IMR-90 (cell line): Measurements from ENCODE around the gene NUTM1. TPM values are rescaled to one million over a fixed set of nuclear protein-coding genes. Genes with fewer than 3 reads are reported as not detected.
A peak's percentile ranks its signal among the peaks of the same experiment; 100 is the strongest.

Experiments used
- ATAC-seq: fragments of 200-7000 bp; cut with Tn5 transposase; 2 replicates; pipeline ENCODE4 v1.9.1; 2020; ENCODE audit warnings: low read depth, mild to moderate bottlenecking, moderate library complexity
- Bru-seq: library from RNA; stranded (reverse); fragments of 400-500 nt; gene quantifications from one replicate; lab custom pipeline; 2021; lab: Mats Ljungman, UMichigan
- BruChase-seq, 2 experiments: library from RNA; stranded (reverse); fragments of 400-500 nt; gene quantifications; one replicate each; lab custom pipeline; 2021; lab: Mats Ljungman, UMichigan
- BruUV-seq: library from RNA; stranded (reverse); fragments of 400-500 nt; replicated peaks from 2 replicates; lab custom pipeline; 2021; lab: Mats Ljungman, UMichigan
- CTCF ChIA-PET: fragments of 300-600 bp; formaldehyde crosslinking; extraction: SDS; loops from one replicate; lab custom pipeline; 2021; ENCODE audit warnings: antibody characterized with exemption; lab: Yijun Ruan, JAX
- POLR2A ChIA-PET: fragments of 300-600 bp; sonication (Branson Sonifier 250); formaldehyde crosslinking; loops from one replicate; lab custom pipeline; 2022; ENCODE audit warnings: antibody characterized with exemption; ENCODE audit not compliant: unreplicated experiment; lab: Charles Lee
- DNase-seq: peaks from one replicate; pipeline ENCODE4 v3.0.0; 2013
- H2AFZ ChIP-seq: replicated peaks from 2 replicates; pipeline ENCODE3; 2013; ENCODE audit warnings: low read length, mild to moderate bottlenecking; ENCODE audit not compliant: poor library complexity
- H2AK5ac ChIP-seq: 2 replicates; pipeline ENCODE4 v1.6.1; 2013; ENCODE audit warnings: low read depth, low read length, inconsistent platforms
- H2AK9ac ChIP-seq: replicated peaks from 2 replicates; pipeline ENCODE3; 2013; ENCODE audit warnings: mild to moderate bottlenecking, low read depth, low read length, moderate library complexity; ENCODE audit not compliant: poor library complexity
- H2BK120ac ChIP-seq: 2 replicates; pipeline ENCODE4 v1.6.1; 2013; ENCODE audit warnings: low read depth, low read length, inconsistent platforms
- H2BK15ac ChIP-seq: 3 replicates; pipeline ENCODE4 v1.6.1; 2013; ENCODE audit warnings: low read depth, low read length, inconsistent platforms
- H2BK20ac ChIP-seq: 2 replicates; pipeline ENCODE4 v1.6.1; 2013; ENCODE audit warnings: low read depth, mild to moderate bottlenecking, inconsistent platforms, low read length, moderate library complexity
- H2BK5ac ChIP-seq: 2 replicates; pipeline ENCODE4 v1.6.1; 2013; ENCODE audit warnings: mild to moderate bottlenecking, low read depth, low read length, inconsistent platforms; ENCODE audit not compliant: poor library complexity, severe bottlenecking
- H3K14ac ChIP-seq: replicated peaks from 2 replicates; pipeline ENCODE4 v1.6.1; 2013; ENCODE audit warnings: low read depth, low read length, inconsistent platforms
- H3K18ac ChIP-seq: 2 replicates; pipeline ENCODE4 v1.6.1; 2013; ENCODE audit warnings: low read depth, low read length, control low read depth
- H3K23ac ChIP-seq: 2 replicates; pipeline ENCODE4 v1.6.1; 2013; ENCODE audit warnings: low read depth, low read length, inconsistent platforms
- H3K27ac ChIP-seq: 2 replicates; pipeline ENCODE4 v1.5.1; 2013; ENCODE audit warnings: mild to moderate bottlenecking, control low read depth, low read length; ENCODE audit not compliant: insufficient read depth
- H3K27me3 ChIP-seq: 2 replicates; pipeline ENCODE4 v1.6.1; 2013; ENCODE audit warnings: low read length; ENCODE audit not compliant: control insufficient read depth, insufficient read depth
- H3K36me3 ChIP-seq: 2 replicates; pipeline ENCODE4 v1.6.1; 2013; ENCODE audit warnings: low read length, mixed read lengths; ENCODE audit not compliant: control insufficient read depth, insufficient read depth
- H3K4ac ChIP-seq: 2 replicates; pipeline ENCODE4 v1.6.1; 2013; ENCODE audit warnings: low read depth, low read length, inconsistent platforms
- H3K4me1 ChIP-seq: 2 replicates; pipeline ENCODE4 v1.6.1; 2013; ENCODE audit warnings: low read length, mixed read lengths; ENCODE audit not compliant: control insufficient read depth, insufficient read depth
- H3K4me2 ChIP-seq: 2 replicates; pipeline ENCODE4 v1.6.1; 2013; ENCODE audit warnings: low read depth, mild to moderate bottlenecking, control low read depth, low read length, moderate library complexity
- H3K4me3 ChIP-seq: 2 replicates; pipeline ENCODE4 v1.5.1; 2013; ENCODE audit warnings: low read depth, mild to moderate bottlenecking, control low read depth, low read length, moderate library complexity; ENCODE audit not compliant: insufficient read depth
- H3K56ac ChIP-seq: 2 replicates; pipeline ENCODE4 v1.6.1; 2013; ENCODE audit warnings: low read length, inconsistent platforms; ENCODE audit not compliant: insufficient read depth; ENCODE audit errors: extremely low read depth
- H3K79me1 ChIP-seq, 2 experiments: 2 replicates each; pipeline ENCODE4 v1.6.1; 2013; ENCODE audit warnings: low read length in 2 of 2, inconsistent platforms in 1 of 2, low read depth in 1 of 2
- H3K9ac ChIP-seq: 2 replicates; pipeline ENCODE4 v1.6.1; 2013; ENCODE audit warnings: low read depth, low read length, control low read depth
- H3K9me1 ChIP-seq: 2 replicates; pipeline ENCODE4 v1.6.1; 2013; ENCODE audit warnings: low read length, inconsistent platforms; ENCODE audit not compliant: insufficient read depth
- H3K9me3 ChIP-seq: 2 replicates; pipeline ENCODE4 v1.6.1; 2013; ENCODE audit warnings: low read length; ENCODE audit not compliant: control insufficient read depth, insufficient read depth
- H4K20me1 ChIP-seq: 2 replicates; pipeline ENCODE4 v1.6.1; 2013; ENCODE audit warnings: low read length, inconsistent platforms; ENCODE audit not compliant: insufficient read depth
- H4K5ac ChIP-seq: 2 replicates; pipeline ENCODE4 v1.6.1; 2013; ENCODE audit warnings: mild to moderate bottlenecking, low read depth, low read length, control low read depth
- H4K8ac ChIP-seq, 2 experiments: 2 replicates each; pipeline ENCODE4 v1.6.1; 2013; ENCODE audit warnings: low read depth in 2 of 2, low read length in 2 of 2, control low read depth in 1 of 2, inconsistent platforms in 1 of 2
- H4K91ac ChIP-seq: 2 replicates; pipeline ENCODE4 v1.6.1; 2013; ENCODE audit warnings: low read depth, low read length, inconsistent platforms; ENCODE audit not compliant: insufficient read depth
- CEBPB ChIP-seq: IDR thresholded peaks from 2 replicates; pipeline ENCODE4 v1.6.1; 2012; ENCODE audit warnings: low read depth, low read length, improper control_type of control experiment
- CHD1 ChIP-seq: IDR thresholded peaks from 2 replicates; pipeline ENCODE4 v1.6.1; 2012; ENCODE audit warnings: low read depth, low read length, improper control_type of control experiment
- FOS ChIP-seq: fragments of 150-350 bp; IDR thresholded peaks from 2 replicates; pipeline ENCODE4 v1.6.1; 2016; ENCODE audit warnings: low read depth, low read length
- MAFK ChIP-seq: IDR thresholded peaks from 2 replicates; pipeline ENCODE4 v1.6.1; 2012; ENCODE audit warnings: low read depth, low read length, improper control_type of control experiment
- MXI1 ChIP-seq: IDR thresholded peaks from 2 replicates; pipeline ENCODE4 v1.6.1; 2012; ENCODE audit warnings: low read depth, mild to moderate bottlenecking, low read length, moderate library complexity, borderline replicate concordance
- NFE2L2 ChIP-seq: fragments of 150-350 bp; IDR thresholded peaks from 2 replicates; pipeline ENCODE4 v1.6.1; 2016; ENCODE audit warnings: low read depth, mild to moderate bottlenecking, low read length
- POLR2A ChIP-seq: IDR thresholded peaks from 2 replicates; pipeline ENCODE4 v1.6.1; 2012; ENCODE audit warnings: mild to moderate bottlenecking, low read depth, low read length
- WGBS, 2 experiments: methylation state at CpG; one replicate each; pipeline versions ENCODE4 v1.1.5 to v1.1.7; 2013; ENCODE audit warnings: missing lambda C conversion rate in 2 of 2; ENCODE audit not compliant: insufficient read length in 1 of 2; ENCODE audit errors: extremely low coverage in 2 of 2; 5-methylcytosine and 5-hydroxymethylcytosine counted together
- dilution Hi-C: fragments of 300-500 bp; cut with HindIII; formaldehyde crosslinking; loops from one replicate; pipeline ENCODE4 v1.14.3; 2018; ENCODE audit warnings: low sequenced_read_pairs; ENCODE audit not compliant: unreplicated experiment
- in situ Hi-C: fragments of 300-500 bp; cut with MboI; formaldehyde crosslinking; loops from 3 replicates; pipeline ENCODE4 v1.14.3; 2019; ENCODE audit warnings: low sequenced_read_pairs, inconsistent platforms, mixed read lengths
- intact Hi-C: fragments of 100-400 bp; cut with micrococcal nuclease; formaldehyde crosslinking; loops from 2 replicates; pipeline ENCODE4 v1.10.0; 2022
- long read RNA-seq: library from polyadenylated mRNA; unstranded; transcript quantifications from one replicate; pipeline ENCODE4 v2.0.0, GENCODE V29; 2021; ENCODE audit not compliant: unreplicated experiment
- polyA plus RNA-seq, 3 experiments: library from polyadenylated mRNA; depleted of rRNA; stranded (reverse); fragments of >200 nt; gene quantifications; 2 replicates each; pipeline ENCODE4 v1.2.3, GENCODE V29; 2012; ENCODE audit warnings: low replicate concordance in 1 of 3
- total RNA-seq: library from RNA; depleted of rRNA; stranded (reverse); fragments of >200 nt; gene quantifications from 2 replicates; pipeline ENCODE4 v1.2.3, GENCODE V29; 2012; rRNA removed
- TF ChIP-seq, protein P1 (sequence below): fragments of 150-350 bp; IDR thresholded peaks from 2 replicates; pipeline ENCODE4 v1.6.1; 2017; ENCODE audit warnings: mild to moderate bottlenecking, antibody characterized with exemption, low read length, low read depth

Gene NUTM1, protein sequence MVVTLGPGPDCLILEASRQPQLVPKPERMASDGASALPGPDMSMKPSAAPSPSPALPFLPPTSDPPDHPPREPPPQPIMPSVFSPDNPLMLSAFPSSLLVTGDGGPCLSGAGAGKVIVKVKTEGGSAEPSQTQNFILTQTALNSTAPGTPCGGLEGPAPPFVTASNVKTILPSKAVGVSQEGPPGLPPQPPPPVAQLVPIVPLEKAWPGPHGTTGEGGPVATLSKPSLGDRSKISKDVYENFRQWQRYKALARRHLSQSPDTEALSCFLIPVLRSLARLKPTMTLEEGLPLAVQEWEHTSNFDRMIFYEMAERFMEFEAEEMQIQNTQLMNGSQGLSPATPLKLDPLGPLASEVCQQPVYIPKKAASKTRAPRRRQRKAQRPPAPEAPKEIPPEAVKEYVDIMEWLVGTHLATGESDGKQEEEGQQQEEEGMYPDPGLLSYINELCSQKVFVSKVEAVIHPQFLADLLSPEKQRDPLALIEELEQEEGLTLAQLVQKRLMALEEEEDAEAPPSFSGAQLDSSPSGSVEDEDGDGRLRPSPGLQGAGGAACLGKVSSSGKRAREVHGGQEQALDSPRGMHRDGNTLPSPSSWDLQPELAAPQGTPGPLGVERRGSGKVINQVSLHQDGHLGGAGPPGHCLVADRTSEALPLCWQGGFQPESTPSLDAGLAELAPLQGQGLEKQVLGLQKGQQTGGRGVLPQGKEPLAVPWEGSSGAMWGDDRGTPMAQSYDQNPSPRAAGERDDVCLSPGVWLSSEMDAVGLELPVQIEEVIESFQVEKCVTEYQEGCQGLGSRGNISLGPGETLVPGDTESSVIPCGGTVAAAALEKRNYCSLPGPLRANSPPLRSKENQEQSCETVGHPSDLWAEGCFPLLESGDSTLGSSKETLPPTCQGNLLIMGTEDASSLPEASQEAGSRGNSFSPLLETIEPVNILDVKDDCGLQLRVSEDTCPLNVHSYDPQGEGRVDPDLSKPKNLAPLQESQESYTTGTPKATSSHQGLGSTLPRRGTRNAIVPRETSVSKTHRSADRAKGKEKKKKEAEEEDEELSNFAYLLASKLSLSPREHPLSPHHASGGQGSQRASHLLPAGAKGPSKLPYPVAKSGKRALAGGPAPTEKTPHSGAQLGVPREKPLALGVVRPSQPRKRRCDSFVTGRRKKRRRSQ
- total RNA-seq (not detected in 2 replicates), polyA plus RNA-seq (2012; rRNA removed) (not detected in 2 replicates), Bru-seq, nascent RNA (not detected), BruChase-seq, experiment 1, labeled RNA remaining after a 6-hour chase (not detected), BruChase-seq, experiment 2, labeled RNA remaining after a 2-hour chase (not detected)
- polyA plus RNA-seq (2012; cell fraction: cytosol; rRNA removed) = not detected in 2 replicates
- not detected in 2 replicates for polyA plus RNA-seq (2012; cell fraction: nucleus; rRNA removed; ENCODE audit: low replicate concordance)
- long read RNA-seq = 0 reads

DNA sequence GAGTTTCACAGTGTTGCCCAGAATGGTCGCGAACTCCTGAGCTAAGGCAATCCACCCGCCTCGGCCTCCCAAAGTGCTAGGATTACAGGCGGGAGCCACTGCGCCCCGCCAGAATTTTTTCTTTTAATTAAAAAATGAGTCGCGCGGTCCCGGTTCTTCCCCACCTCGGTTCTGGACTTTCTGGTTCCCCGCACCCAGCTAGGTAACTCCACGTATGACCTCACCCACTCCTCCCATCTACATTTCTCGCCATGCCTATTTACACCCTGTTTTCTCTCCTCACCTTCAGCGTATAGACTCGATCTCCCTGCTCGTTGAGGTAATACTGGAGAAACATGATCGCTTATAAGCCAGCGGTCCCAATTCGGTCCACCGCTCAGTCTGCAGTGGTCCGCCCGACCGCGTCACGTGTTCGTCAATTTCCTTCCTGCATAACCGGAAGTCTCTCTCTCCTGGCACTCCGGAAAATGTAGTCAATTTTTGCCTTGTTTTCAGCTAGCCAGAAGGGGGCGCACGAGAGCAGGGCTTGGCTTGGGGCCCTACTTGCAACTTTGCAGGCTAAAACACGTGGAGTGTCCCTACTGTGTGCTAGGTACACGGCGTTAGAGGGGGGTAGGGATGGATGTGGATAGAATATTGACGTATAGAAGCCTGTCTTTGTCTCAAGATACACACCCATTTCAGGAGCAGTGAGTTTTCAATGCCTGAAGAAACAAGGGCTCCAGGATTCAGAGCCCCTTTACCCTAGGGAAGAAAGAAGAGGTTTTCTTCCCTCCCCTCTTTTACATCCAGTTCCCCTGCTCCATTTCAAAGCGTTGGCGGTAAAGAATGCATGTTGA, at the start of gene NUTM1, which contains the start of gene NOP10:
Gene NUTM1, plus strand, starts transcription at position 579 of the 839 bp plus-strand sequence. CDS start 382 bp downstream, outside the sequence.
Gene NOP10, minus strand, starts transcription at position 400 of the 839 bp plus-strand sequence. Its CDS starts 63 bp downstream, at position 337.
- H2AFZ ChIP-seq = peak within 1 kb of the TSS; percentile 94
- H2AK9ac ChIP-seq = peak within 1 kb of the TSS; percentile 90
- peaks cover 3% of the 10 kb centered on the region; the same call in 1 of the 2 replicates for H4K20me1 ChIP-seq
- peak within 1 kb of the TSS; percentile 90 for H3K4me3 ChIP-seq
- H2AK5ac ChIP-seq = peak within 1 kb of the TSS; percentile 94
- POLR2A ChIA-PET = interaction anchor here (0.6 to 0.7 kb wide), 2 partner anchors 29 to 245 kb away, joined by 3 to 16 read pairs; no protein-coding TSS in a partner anchor
- ATAC-seq (peak; percentile 84), DNase-seq (peak; percentile 93)
- no peaks in the 10 kb centered on the region for H3K27me3 ChIP-seq
- peak within 1 kb of the TSS; percentile 99 for H3K23ac ChIP-seq
- H3K56ac ChIP-seq = peak within 1 kb of the TSS; percentile 95
- H3K18ac ChIP-seq = peak within 1 kb of the TSS; percentile 96
- H4K91ac ChIP-seq = peak within 1 kb of the TSS; percentile 93
- intact Hi-C loops = loop anchor here (1.0 kb wide), 3 partner anchors 24 to 245 kb away; partner anchors contain the start of gene LPCAT4
- H4K5ac ChIP-seq = peak within 1 kb of the TSS; percentile 97
- 4% methylated on average over 8 of the region's 38 CpGs; no CpG with 5 or more reads in 1 of the 2 experiments for WGBS, 2 experiments
- peak within 1 kb of the TSS; percentile 96 for H2BK5ac ChIP-seq
- peak within 1 kb of the TSS; percentile 90 for H3K27ac ChIP-seq
- peak within 1 kb of the TSS; percentile 83 for H2BK120ac ChIP-seq
- dilution Hi-C loops = no loop called here
- no TSS peak for BruUV-seq
- CTCF ChIA-PET = interaction anchor here (0.6 to 1.4 kb wide), 5 partner anchors 25 to 245 kb away, joined by 3 to 5 read pairs (median 4); partner anchors contain the start of genes KATNBL1 and LPCAT4
- H4K8ac ChIP-seq = peak within 1 kb of the TSS; percentile 63 to 97
- no peaks in the 10 kb centered on the region for H3K9me3 ChIP-seq
- in situ Hi-C loops = no loop called here
- H3K4ac ChIP-seq = peak within 1 kb of the TSS; percentile 98
- peaks cover 0 to 22% of the 10 kb centered on the region in 2 experiments; a peak in 2 of 4 replicates for H3K79me1 ChIP-seq
- 0 out of 2 replicates have a peak, but pooled peaks cover 3% of the 10 kb centered on the region for H3K9me1 ChIP-seq
- H3K36me3 ChIP-seq = peaks cover 7% of the 10 kb centered on the region
- peak within 1 kb of the TSS; percentile 76 for H3K4me2 ChIP-seq
- H2BK20ac ChIP-seq = peak within 1 kb of the TSS; percentile 27; the same call in 1 of the 2 replicates
- H3K9ac ChIP-seq = peak within 1 kb of the TSS; percentile 96
- H3K14ac ChIP-seq = peak within 1 kb of the TSS; percentile 100
- no peak within 1 kb of the TSS; the same call in 2 of the 3 replicates for H2BK15ac ChIP-seq
- peaks cover 3% of the 10 kb centered on the region; the same call in 1 of the 2 replicates for H3K4me1 ChIP-seq
- TF ChIP-seq NFE2L2 = no peak
- no peak for TF ChIP-seq FOS
- no peak for TF ChIP-seq CEBPB
- no peak for TF ChIP-seq MAFK
- no peak for TF ChIP-seq CHD1
- TF ChIP-seq MXI1 = 0 out of 2 replicates have a peak, but pooled peaks have one; percentile 53
- TF ChIP-seq, protein P1, sequence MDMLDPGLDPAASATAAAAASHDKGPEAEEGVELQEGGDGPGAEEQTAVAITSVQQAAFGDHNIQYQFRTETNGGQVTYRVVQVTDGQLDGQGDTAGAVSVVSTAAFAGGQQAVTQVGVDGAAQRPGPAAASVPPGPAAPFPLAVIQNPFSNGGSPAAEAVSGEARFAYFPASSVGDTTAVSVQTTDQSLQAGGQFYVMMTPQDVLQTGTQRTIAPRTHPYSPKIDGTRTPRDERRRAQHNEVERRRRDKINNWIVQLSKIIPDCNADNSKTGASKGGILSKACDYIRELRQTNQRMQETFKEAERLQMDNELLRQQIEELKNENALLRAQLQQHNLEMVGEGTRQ = peak; percentile 98
- peak; percentile 75 for TF ChIP-seq POLR2A
